Measurements from ENCODE around the gene JAK3. TPM values are rescaled to one million over a fixed set of nuclear protein-coding genes. Genes with fewer than 3 reads are reported as not detected.
A peak's percentile ranks its signal among the peaks of the same experiment; 100 is the strongest.

JAK3 gene
- total RNA-seq, 4 donors from 2014 or later, result 2.3 to 22.1 (median 8.5) TPM

- peak within 1 kb of the TSS; percentile 90 to 95 (median 92) for H3K27ac ChIP-seq
Measured at GRCh38 chr19:17859533-17860330, 11.9 kb upstream of the JAK3 start, which contains the start of gene RPL18A. Gene RPL18A, plus strand, starts transcription at chr19:17859910. Its CDS starts 47 bp downstream, at chr19:17859957.

GRCh38 chr19:17855280-17856152 lies 7.7 kb upstream of the JAK3 start:
- 16 to 45% methylated on average over 3 to 27 of the region's 29 CpGs for WGBS, 2 donors (ENCODE audit: low coverage in 1 of 2)
- intact Hi-C loops (cut with DNase I; ENCODE audit: low total_unique reads) (loop anchor here (5.0 to 10.0 kb wide), 2 partner anchors 139 to 153 kb away; no protein-coding TSS in a partner anchor), in situ Hi-C loops (cut with MboI; ENCODE audit: low pct_ligation_motif_present in 1 of 4, low pct_unique_long_range_greater_than_20kb in 1 of 4, low sequenced_read_pairs in 3 of 4) (loop anchor here in 2 of 4 donors (5.0 to 25.0 kb wide), 3 partner anchors 72 to 143 kb away; partner anchors contain the start of gene MAP1S (in 1 of the 2))

More at GRCh38 chr19:17859533-17860330, 11.9 kb upstream of the JAK3 start, which contains the start of gene RPL18A:
- H3K4me3 ChIP-seq, result peak within 1 kb of the TSS; percentile 89 to 97 (median 93)
- in situ Hi-C loops (cut with MboI; ENCODE audit: low pct_ligation_motif_present in 1 of 4, low pct_unique_long_range_greater_than_20kb in 1 of 4, low sequenced_read_pairs in 3 of 4), result loop anchor here in 2 of 4 donors (5.0 to 25.0 kb wide), 4 partner anchors 68 to 147 kb away; partner anchors contain the start of gene MAP1S (in 1 of the 2)
- H3K4me1 ChIP-seq, result peaks cover 9 to 46% (median 23%) of the 10 kb centered on the region in 4 donors
- 1% methylated on average over 72 of the region's 80 CpGs; no CpG with 5 or more reads in 1 of the 2 donors for WGBS, 2 donors (ENCODE audit: low coverage in 1 of 2)
- intact Hi-C loops (cut with DNase I; ENCODE audit: low total_unique reads), result loop anchor here (5.0 to 10.0 kb wide), 2 partner anchors 135 to 157 kb away; no protein-coding TSS in a partner anchor
- H3K27me3 ChIP-seq, result no peaks in the 10 kb centered on the region
- H3K36me3 ChIP-seq, result peaks cover 0 to 23% (median 10%) of the 10 kb centered on the region in 4 donors
- TF ChIP-seq POLR2A (IDR thresholded peaks at IDR 0.05) (peak; percentile 95), EP300 (IDR thresholded peaks at IDR 0.05; ENCODE audit: low read depth) (no peak), POLR2AphosphoS5 (IDR thresholded peaks at IDR 0.05) (peak; percentile 98 to 99 (median 99)), CTCF (IDR thresholded peaks at IDR 0.05) (peak; percentile 69 to 96 (median 81))
- no peaks in the 10 kb centered on the region for H3K9me3 ChIP-seq
- peak; percentile 99 for DNase-seq

GRCh38 chr19:17854061-17854460 lies 6.3 kb upstream of the JAK3 start:
- no peak overlapping the region for H3K27ac ChIP-seq
- 83 to 100% methylated on average over 2 to 6 of the region's 6 CpGs for WGBS, 2 donors (ENCODE audit: low coverage in 1 of 2)
- H3K27me3 ChIP-seq, result no peaks in the 10 kb centered on the region
- intact Hi-C loops (cut with DNase I; ENCODE audit: low total_unique reads) (loop anchor here (10.0 kb wide), 1 partner anchor 141 kb away; no protein-coding TSS in a partner anchor), in situ Hi-C loops (cut with MboI; ENCODE audit: low pct_ligation_motif_present in 1 of 4, low pct_unique_long_range_greater_than_20kb in 1 of 4, low sequenced_read_pairs in 3 of 4) (loop anchor here in 2 of 4 donors (25.0 kb wide), 2 partner anchors 133 to 142 kb away; partner anchors contain the start of gene MAP1S (in 1 of the 2))
- no peak for TF ChIP-seq POLR2AphosphoS5 (IDR thresholded peaks at IDR 0.05)
- TF ChIP-seq POLR2A (IDR thresholded peaks at IDR 0.05), result no peak
- TF ChIP-seq EP300 (IDR thresholded peaks at IDR 0.05; ENCODE audit: low read depth), result no peak
- TF ChIP-seq CTCF (IDR thresholded peaks at IDR 0.05), result no peak
- no peaks in the 10 kb centered on the region for H3K9me3 ChIP-seq
- DNase-seq, result no peak
- peaks cover 0 to 12% (median 0%) of the 10 kb centered on the region in 4 donors for H3K4me1 ChIP-seq
- H3K36me3 ChIP-seq, result no peaks in the 10 kb centered on the region
- no peak overlapping the region for H3K4me3 ChIP-seq

More at GRCh38 chr19:17855280-17856152, 7.7 kb upstream of the JAK3 start:
- peak; percentile 92 for DNase-seq
- Histone ChIP-seq H3K27me3 (no peaks in the 10 kb centered on the region), H3K27ac (no peak overlapping the region), H3K4me1 (peaks cover 0 to 10% (median 3%) of the 10 kb centered on the region in 4 donors), H3K36me3 (no peaks in the 10 kb centered on the region), H3K9me3 (no peaks in the 10 kb centered on the region), H3K4me3 (no peak overlapping the region)
- TF ChIP-seq POLR2A (IDR thresholded peaks at IDR 0.05) (no peak), EP300 (IDR thresholded peaks at IDR 0.05; ENCODE audit: low read depth) (no peak), CTCF (IDR thresholded peaks at IDR 0.05) (peak; percentile 95 to 99 (median 96)), POLR2AphosphoS5 (IDR thresholded peaks at IDR 0.05) (no peak)
